ENCODE measurements around the gene SORCS2. TPM values are rescaled to one million over a fixed set of nuclear protein-coding genes. Genes with fewer than 3 reads are reported as not detected.

SORCS2 gene
- polyA plus RNA-seq, 3 donors, result 0.46 to 0.55 TPM; not detected in 1

- Histone ChIP-seq H3K4me1 (ENCODE audit: control insufficient read depth in 1 of 2, insufficient read depth in 2 of 2, low read length in 2 of 2) (no peaks in the 10 kb centered on the region), H3K4me2 (replicated peaks; ENCODE audit: extremely low read depth, low read length, poor library complexity, severe bottlenecking) (no peak overlapping the region), H2AFZ (ENCODE audit: insufficient read depth, low read depth, low read length, poor library complexity, severe bottlenecking) (no peak overlapping the region), H4K20me1 (ENCODE audit: insufficient read depth, low read length) (no peaks in the 10 kb centered on the region), H3K36me3 (replicated peaks in 1 of 2; ENCODE audit: control insufficient read depth in 1 of 2, insufficient read depth in 2 of 2, low read length in 2 of 2) (no peaks in the 10 kb centered on the region), H3K27ac (ENCODE audit: low read depth in 1 of 2, low read length in 2 of 2) (no peak overlapping the region), H3K27me3 (ENCODE audit: control insufficient read depth in 2 of 2, insufficient read depth in 2 of 2, low read length in 2 of 2) (no peaks in the 10 kb centered on the region), H3K9me3 (replicated peaks in 1 of 2; ENCODE audit: control insufficient read depth in 1 of 2, insufficient read depth in 1 of 2, low read length in 2 of 2) (no peaks in the 10 kb centered on the region), H3K4me3 (replicated peaks in 1 of 3; ENCODE audit: low read depth in 2 of 3, low read length in 3 of 3) (no peak overlapping the region), H3K9ac (ENCODE audit: insufficient read depth, low read length, poor library complexity, severe bottlenecking) (no peak overlapping the region), H3K79me2 (ENCODE audit: insufficient read depth, low read length) (no peaks in the 10 kb centered on the region)
- H3K4me3 Mint-ChIP-seq, result no peak overlapping the region
- H3K9me3 Mint-ChIP-seq, result peaks cover 0 to 1% (median 0%) of the 10 kb centered on the region in 7 donors
- H3K27ac Mint-ChIP-seq, result no peak overlapping the region
- peaks cover 14 to 22% (median 19%) of the 10 kb centered on the region in 3 donors for H3K27me3 Mint-ChIP-seq (ENCODE audit: low read depth in 3 of 3)
- TF ChIP-seq CTCF (IDR thresholded peaks at IDR 0.05), result no peak
- peaks cover 8% of the 10 kb centered on the region for H3K4me1 Mint-ChIP-seq
- intact Hi-C loops (cut with micrococcal nuclease), result no loop called here
- peak in 1 of 3 donors; percentile 46 for DNase-seq
- H3K36me3 Mint-ChIP-seq, result peaks cover 0 to 2% of the 10 kb centered on the region in 2 donors
- WGBS (ENCODE audit: insufficient coverage), result 85% methylated on average over 32 of the region's 32 CpGs
Measured at GRCh38 chr4:7756561-7757355, 564.4 kb downstream of the SORCS2 start.

GRCh38 chr4:7757501-7758471 lies 565.4 kb downstream of the SORCS2 start:
- WGBS (ENCODE audit: insufficient coverage), result 81% methylated on average over 17 of the region's 22 CpGs
- H3K27ac ChIP-seq (ENCODE audit: low read depth in 1 of 2, low read length in 2 of 2), result no peak overlapping the region
- no peak overlapping the region for H3K9ac ChIP-seq (ENCODE audit: insufficient read depth, low read length, poor library complexity, severe bottlenecking)
- no peaks in the 10 kb centered on the region for H3K4me1 ChIP-seq (ENCODE audit: control insufficient read depth in 1 of 2, insufficient read depth in 2 of 2, low read length in 2 of 2)
- H3K4me3 ChIP-seq (replicated peaks in 1 of 3; ENCODE audit: low read depth in 2 of 3, low read length in 3 of 3), result no peak overlapping the region
- Mint-ChIP-seq H3K9me3 (peaks cover 0 to 1% (median 0%) of the 10 kb centered on the region in 7 donors), H3K4me1 (peaks cover 6% of the 10 kb centered on the region), H3K36me3 (peaks cover 0 to 2% of the 10 kb centered on the region in 2 donors), H3K27me3 (ENCODE audit: low read depth in 3 of 3) (peaks cover 14 to 19% (median 19%) of the 10 kb centered on the region in 3 donors), H3K4me3 (no peak overlapping the region), H3K27ac (no peak overlapping the region)
- no peak overlapping the region for H3K4me2 ChIP-seq (replicated peaks; ENCODE audit: extremely low read depth, low read length, poor library complexity, severe bottlenecking)
- no peaks in the 10 kb centered on the region for H3K9me3 ChIP-seq (replicated peaks in 1 of 2; ENCODE audit: control insufficient read depth in 1 of 2, insufficient read depth in 1 of 2, low read length in 2 of 2)
- no peaks in the 10 kb centered on the region for H3K79me2 ChIP-seq (ENCODE audit: insufficient read depth, low read length)
- no peak for TF ChIP-seq CTCF (IDR thresholded peaks at IDR 0.05)
- intact Hi-C loops (cut with micrococcal nuclease), result no loop called here
- H3K36me3 ChIP-seq (replicated peaks in 1 of 2; ENCODE audit: control insufficient read depth in 1 of 2, insufficient read depth in 2 of 2, low read length in 2 of 2), result no peaks in the 10 kb centered on the region
- H2AFZ ChIP-seq (ENCODE audit: insufficient read depth, low read depth, low read length, poor library complexity, severe bottlenecking), result no peak overlapping the region
- no peaks in the 10 kb centered on the region for H4K20me1 ChIP-seq (ENCODE audit: insufficient read depth, low read length)
- DNase-seq, result no peak
- no peaks in the 10 kb centered on the region for H3K27me3 ChIP-seq (ENCODE audit: control insufficient read depth in 2 of 2, insufficient read depth in 2 of 2, low read length in 2 of 2)

Measured in CD14-positive monocyte (primary cell).